Lower leg skin (tissue), 4 donors: ENCODE measurements around the gene RPL27. TPM values are rescaled to one million over a fixed set of nuclear protein-coding genes. Genes with fewer than 3 reads are reported as not detected.

Experiments
- DNase-seq, 2 donors: peaks; one replicate each; pipeline ENCODE4 v3.0.0-alpha.2; 2019; ENCODE audit warnings: low spot score in 2 of 2
- H3K4me3 ChIP-seq: fragments of 200-600 bp; sonication (generic); 2 replicates; pipeline ENCODE4 v1.5.1; 2017; ENCODE audit warnings: mild to moderate bottlenecking, low read depth; ENCODE audit not compliant: poor library complexity, severe bottlenecking
- POLR2A ChIP-seq, 2 donors: fragments of 450-650 bp; IDR thresholded peaks; one replicate each; pipeline ENCODE4 v1.6.1; 2016 to 2017; ENCODE audit warnings: antibody characterized with exemption in 2 of 2, mild to moderate bottlenecking in 1 of 2, moderate library complexity in 1 of 2
- WGBS, 2 donors: methylation state at CpG; one replicate each; pipeline ENCODE4 v1.1.5; 2018; 5-methylcytosine and 5-hydroxymethylcytosine counted together
- intact Hi-C: fragments of 100-400 bp; cut with DNase I; formaldehyde crosslinking; loops from one replicate; pipeline ENCODE4 v1.15.0; 2023; ENCODE audit warnings: low total_unique reads
- total RNA-seq, 4 donors: library from RNA; depleted of rRNA; stranded (reverse); fragments of >200 nt; gene quantifications; one replicate each; pipeline ENCODE4 v1.1.0, GENCODE V29; 2016
- TF ChIP-seq, protein P1 (sequence below), 3 donors: fragments of 450-650 bp; IDR thresholded peaks; one replicate each; pipeline ENCODE4 v1.5.1; 2016; ENCODE audit warnings: antibody characterized with exemption in 3 of 3, mild to moderate bottlenecking in 3 of 3, moderate library complexity in 2 of 3

Gene RPL27
- total RNA-seq, 4 donors from 2014 or later: 1,091 to 1,783 (median 1,434) TPM

DNA sequence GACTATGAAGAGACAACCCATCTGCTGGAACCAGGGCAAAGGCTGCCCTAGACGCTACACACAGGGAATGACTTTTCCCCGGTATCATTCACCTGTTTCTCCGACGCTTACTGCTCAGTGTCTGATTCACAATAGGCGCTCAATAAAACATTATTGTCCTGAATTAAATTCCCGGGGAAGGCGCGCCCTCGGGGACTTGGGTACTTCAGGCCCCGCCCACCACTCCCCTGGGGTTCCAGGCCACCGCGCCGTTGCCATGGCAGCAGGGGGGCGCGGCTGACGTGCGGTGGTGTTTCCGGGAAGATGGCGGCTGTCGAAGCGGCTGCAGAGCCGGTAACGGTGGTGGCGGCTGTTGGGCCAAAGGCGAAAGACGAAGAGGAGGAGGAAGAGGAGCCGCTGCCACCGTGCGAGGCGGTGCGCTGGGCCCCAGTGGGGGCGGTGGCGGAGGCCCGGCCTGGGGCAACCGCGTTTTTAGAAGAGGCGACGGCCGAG lies 17.9 kb upstream of the RPL27 start, which contains the start of gene RUNDC1:
RUNDC1 (plus strand) TSS at position 292 of the 492 bp plus-strand sequence; CDS start at position 304, 12 bp downstream.
- intact Hi-C loops: no loop called here
- TF ChIP-seq POLR2A (IDR thresholded peaks at IDR 0.05): no peak
- TF ChIP-seq, protein P1, sequence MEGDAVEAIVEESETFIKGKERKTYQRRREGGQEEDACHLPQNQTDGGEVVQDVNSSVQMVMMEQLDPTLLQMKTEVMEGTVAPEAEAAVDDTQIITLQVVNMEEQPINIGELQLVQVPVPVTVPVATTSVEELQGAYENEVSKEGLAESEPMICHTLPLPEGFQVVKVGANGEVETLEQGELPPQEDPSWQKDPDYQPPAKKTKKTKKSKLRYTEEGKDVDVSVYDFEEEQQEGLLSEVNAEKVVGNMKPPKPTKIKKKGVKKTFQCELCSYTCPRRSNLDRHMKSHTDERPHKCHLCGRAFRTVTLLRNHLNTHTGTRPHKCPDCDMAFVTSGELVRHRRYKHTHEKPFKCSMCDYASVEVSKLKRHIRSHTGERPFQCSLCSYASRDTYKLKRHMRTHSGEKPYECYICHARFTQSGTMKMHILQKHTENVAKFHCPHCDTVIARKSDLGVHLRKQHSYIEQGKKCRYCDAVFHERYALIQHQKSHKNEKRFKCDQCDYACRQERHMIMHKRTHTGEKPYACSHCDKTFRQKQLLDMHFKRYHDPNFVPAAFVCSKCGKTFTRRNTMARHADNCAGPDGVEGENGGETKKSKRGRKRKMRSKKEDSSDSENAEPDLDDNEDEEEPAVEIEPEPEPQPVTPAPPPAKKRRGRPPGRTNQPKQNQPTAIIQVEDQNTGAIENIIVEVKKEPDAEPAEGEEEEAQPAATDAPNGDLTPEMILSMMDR (IDR thresholded peaks at IDR 0.05): no peak
- DNase-seq: peak; percentile 87 to 98
- 0% methylated on average over 39 of the region's 39 CpGs for WGBS, 2 donors
- H3K4me3 ChIP-seq: peak within 1 kb of the TSS; percentile 81

DNA sequence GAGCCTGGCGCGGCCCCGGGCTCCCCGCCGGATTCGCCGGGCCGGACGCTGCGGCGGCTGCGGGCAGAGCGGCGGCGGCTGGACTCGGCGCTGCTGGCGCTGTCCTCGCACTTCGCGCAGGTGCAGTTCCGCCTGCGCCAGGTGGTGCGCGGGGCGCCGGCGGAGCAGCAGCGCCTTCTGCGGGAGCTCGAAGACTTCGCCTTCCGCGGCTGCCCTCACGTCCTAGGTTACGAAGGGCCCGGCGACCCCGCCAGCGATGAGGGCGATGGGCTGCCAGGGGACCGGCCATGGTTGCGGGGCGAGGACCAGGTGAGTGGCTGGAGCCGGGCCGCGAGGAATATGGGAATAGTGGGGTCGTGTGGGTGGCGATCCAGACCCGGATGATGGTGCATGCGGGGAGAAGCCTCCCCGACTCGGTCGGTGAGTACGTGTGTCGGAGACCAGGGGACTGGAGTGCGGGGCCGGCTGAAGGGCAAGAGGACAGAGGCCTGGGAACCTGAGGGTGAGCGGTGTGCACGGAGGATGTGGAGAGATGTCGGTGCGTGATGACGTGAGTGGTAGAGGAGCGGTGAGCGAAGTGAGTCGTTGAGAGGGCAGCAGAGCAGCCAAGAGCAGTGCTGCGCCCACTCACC lies 17.3 kb upstream of the RPL27 start:
- 0% methylated on average over 35 to 65 of the region's 67 CpGs for WGBS, 2 donors
- no peak for DNase-seq
- peak overlapping the region; percentile 81 for H3K4me3 ChIP-seq
- intact Hi-C loops: no loop called here
- TF ChIP-seq, protein P1 (IDR thresholded peaks at IDR 0.05): no peak
- no peak for TF ChIP-seq POLR2A (IDR thresholded peaks at IDR 0.05)

DNA sequence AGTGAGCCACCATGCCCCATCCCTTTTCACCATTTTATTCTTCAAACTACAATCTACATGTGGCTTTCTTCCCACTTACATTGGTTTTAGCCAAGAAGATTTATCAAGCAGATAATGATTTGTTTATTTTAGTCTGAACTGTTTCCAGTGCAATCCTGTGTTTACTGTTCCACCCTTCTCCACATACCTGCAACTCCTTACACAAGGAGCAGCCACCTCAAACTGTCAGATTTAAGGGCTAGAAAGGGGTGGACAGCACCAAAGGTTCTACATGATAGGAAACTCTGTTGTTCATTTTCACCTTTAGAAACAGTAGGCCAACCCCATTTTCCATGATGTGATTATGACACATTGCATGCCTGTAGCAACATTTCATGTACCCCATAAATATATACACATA lies 16.0 kb upstream of the RPL27 start:
- no peak for TF ChIP-seq POLR2A (IDR thresholded peaks at IDR 0.05)
- TF ChIP-seq, protein P1 (IDR thresholded peaks at IDR 0.05): no peak
- intact Hi-C loops: no loop called here
- no peak for DNase-seq
- no peak overlapping the region for H3K4me3 ChIP-seq

DNA sequence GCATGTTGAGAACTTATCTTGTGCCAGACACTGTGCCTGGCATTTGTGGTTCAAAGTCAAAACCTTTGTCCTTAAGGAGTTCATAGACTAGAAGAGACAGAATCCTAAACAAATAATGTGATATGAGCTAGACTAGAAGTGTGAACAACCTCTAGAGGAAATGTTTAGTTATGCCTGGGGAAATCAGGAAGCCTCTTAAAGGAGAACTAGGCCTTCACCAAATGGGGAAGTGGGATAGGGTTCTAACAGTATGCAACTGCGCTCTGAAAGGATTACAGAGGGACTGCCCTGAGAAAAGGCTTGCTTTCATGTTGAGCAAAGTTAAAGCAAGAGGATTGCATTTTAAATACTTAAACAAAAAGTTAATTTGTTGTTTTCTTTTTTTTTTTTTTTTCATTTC lies 13.0 kb upstream of the RPL27 start:
- TF ChIP-seq, protein P1 (IDR thresholded peaks at IDR 0.05): no peak
- no peak for TF ChIP-seq POLR2A (IDR thresholded peaks at IDR 0.05)
- intact Hi-C loops: no loop called here
- no peak for DNase-seq
- WGBS, 2 donors: 0 to 61% methylated on average over 1 of the region's 1 CpG
- H3K4me3 ChIP-seq: no peak overlapping the region

- intact Hi-C loops: no loop called here
- DNase-seq: no peak
- 96% methylated on average over 5 of the region's 5 CpGs for WGBS, 2 donors
- no peak overlapping the region for H3K4me3 ChIP-seq
- TF ChIP-seq, protein P1 (IDR thresholded peaks at IDR 0.05): no peak
- no peak for TF ChIP-seq POLR2A (IDR thresholded peaks at IDR 0.05)
Observed at GRCh38 chr17:42989141-42989540, 9.1 kb upstream of the RPL27 start.
